Measurements from ENCODE around the gene RASSF8. TPM values are rescaled to one million over a fixed set of nuclear protein-coding genes. Genes with fewer than 3 reads are reported as not detected.

Gene RASSF8
- total and polyA plus RNA-seq, 2 donors (not counting 3 experiments of a cell fraction or from before 2014, with no cell fraction given), result 11.1 to 59.3 TPM

- CTCF ChIA-PET, result no interaction called here
- intact Hi-C loops (cut with micrococcal nuclease), result no loop called here
Measured at GRCh38 chr12:26068503-26068902, 110.0 kb downstream of the RASSF8 start.

GRCh38 chr12:26069796-26070195, 111.3 kb downstream of the RASSF8 start:
- H3K27ac ChIP-seq (ENCODE audit: insufficient read depth, low read depth, low read length), result no peak overlapping the region
- H3K4me3 ChIP-seq (replicated peaks in 1 of 3; ENCODE audit: insufficient read depth in 1 of 3, low read depth in 1 of 3, low read length in 3 of 3), result no peak overlapping the region
- H3K9me1 ChIP-seq (replicated peaks; ENCODE audit: control insufficient read depth, extremely low read depth, insufficient read depth, low read length), result no peaks in the 10 kb centered on the region
- no peak overlapping the region for H3K9ac ChIP-seq (replicated peaks; ENCODE audit: extremely low read depth, insufficient read depth, low read length)
- ChIA-PET CTCF (no interaction called here), POLR2A (no interaction called here)
- H4K20me1 ChIP-seq (replicated peaks; ENCODE audit: control insufficient read depth, extremely low read depth, insufficient read depth, low read length), result no peaks in the 10 kb centered on the region
- H2AFZ ChIP-seq (ENCODE audit: low read depth, low read length), result no peak overlapping the region
- no peaks in the 10 kb centered on the region for H3K4me1 ChIP-seq (ENCODE audit: control insufficient read depth, extremely low read depth, insufficient read depth, low read length)
- dilution Hi-C loops (cut with MboI; ENCODE audit: extremely low pct_ligation_motif_present, low sequenced_read_pairs), result no loop called here
- no TSS peak for BruUV-seq (replicated peaks)
- no peak overlapping the region for H3K4me2 ChIP-seq (ENCODE audit: insufficient read depth, low read length)
- intact Hi-C loops (cut with micrococcal nuclease), result no loop called here
- H3K27me3 ChIP-seq (ENCODE audit: control insufficient read depth in 2 of 2, insufficient read depth in 2 of 2, low read length in 2 of 2), result no peaks in the 10 kb centered on the region
- no peaks in the 10 kb centered on the region for H3K79me2 ChIP-seq (ENCODE audit: control insufficient read depth, insufficient read depth, low read length)
- H3K36me3 ChIP-seq (ENCODE audit: control insufficient read depth in 2 of 2, extremely low read depth in 1 of 2, insufficient read depth in 2 of 2, low read length in 2 of 2), result peaks cover 0 to 4% of the 10 kb centered on the region in 2 experiments
- no peaks in the 10 kb centered on the region for H3K9me3 ChIP-seq (replicated peaks; ENCODE audit: control insufficient read depth, insufficient read depth, low read length)
- FAIRE-seq (no peak), DNase-seq (ENCODE audit: low read depth, low spot score) (no peak)
- no peak for TF ChIP-seq FOS (IDR thresholded peaks at IDR 0.05; ENCODE audit: borderline replicate concordance, insufficient read depth, low read length)
- no peak for TF ChIP-seq JUN (IDR thresholded peaks at IDR 0.05; ENCODE audit: borderline replicate concordance, insufficient read depth, insufficient read length, low read depth)
- no peak for TF ChIP-seq POLR2AphosphoS5 (IDR thresholded peaks at IDR 0.05; ENCODE audit: insufficient read depth, low read depth, low read length)
- TF ChIP-seq MAX (IDR thresholded peaks at IDR 0.05; ENCODE audit: insufficient read depth, insufficient read length), result no peak
- TF ChIP-seq CTCF (IDR thresholded peaks at IDR 0.05; ENCODE audit: extremely low read depth in 1 of 2, insufficient read depth in 1 of 2, low read depth in 1 of 2, low read length in 2 of 2), result no peak
- TF ChIP-seq GATA2 (IDR thresholded peaks at IDR 0.05; ENCODE audit: insufficient read depth, insufficient read length, low read depth, low read length), result no peak
- TF ChIP-seq MYC (IDR thresholded peaks at IDR 0.05; ENCODE audit: low read depth, low read length), result no peak
- no peak for TF ChIP-seq EZH2 (IDR thresholded peaks at IDR 0.05; ENCODE audit: borderline replicate concordance, low read depth, low read length, severe bottlenecking)
- TF ChIP-seq POLR2A (IDR thresholded peaks at IDR 0.05; ENCODE audit: low read depth, low read length), result no peak

More at GRCh38 chr12:26068503-26068902, 110.0 kb downstream of the RASSF8 start:
- H4K20me1 ChIP-seq (replicated peaks; ENCODE audit: control insufficient read depth, extremely low read depth, insufficient read depth, low read length), result no peaks in the 10 kb centered on the region
- H3K27me3 ChIP-seq (ENCODE audit: control insufficient read depth in 2 of 2, insufficient read depth in 2 of 2, low read length in 2 of 2), result no peaks in the 10 kb centered on the region
- H3K79me2 ChIP-seq (ENCODE audit: control insufficient read depth, insufficient read depth, low read length), result no peaks in the 10 kb centered on the region
- H3K4me2 ChIP-seq (ENCODE audit: insufficient read depth, low read length), result no peak overlapping the region
- dilution Hi-C loops (cut with MboI; ENCODE audit: extremely low pct_ligation_motif_present, low sequenced_read_pairs), result no loop called here
- H3K9me3 ChIP-seq (replicated peaks; ENCODE audit: control insufficient read depth, insufficient read depth, low read length), result no peaks in the 10 kb centered on the region
- H3K9me1 ChIP-seq (replicated peaks; ENCODE audit: control insufficient read depth, extremely low read depth, insufficient read depth, low read length), result no peaks in the 10 kb centered on the region
- no peak for TF ChIP-seq FOS (IDR thresholded peaks at IDR 0.05; ENCODE audit: borderline replicate concordance, insufficient read depth, low read length)
- no peak for TF ChIP-seq GATA2 (IDR thresholded peaks at IDR 0.05; ENCODE audit: insufficient read depth, insufficient read length, low read depth, low read length)
- no peak for TF ChIP-seq POLR2A (IDR thresholded peaks at IDR 0.05; ENCODE audit: low read depth, low read length)
- no peak for FAIRE-seq
- no peak overlapping the region for H3K9ac ChIP-seq (replicated peaks; ENCODE audit: extremely low read depth, insufficient read depth, low read length)
- no peaks in the 10 kb centered on the region for H3K4me1 ChIP-seq (ENCODE audit: control insufficient read depth, extremely low read depth, insufficient read depth, low read length)
- no TSS peak for BruUV-seq (replicated peaks)
- POLR2A ChIA-PET, result no interaction called here
- DNase-seq (ENCODE audit: low read depth, low spot score), result no peak
- no peak overlapping the region for H3K4me3 ChIP-seq (replicated peaks in 1 of 3; ENCODE audit: insufficient read depth in 1 of 3, low read depth in 1 of 3, low read length in 3 of 3)
- H3K27ac ChIP-seq (ENCODE audit: insufficient read depth, low read depth, low read length), result no peak overlapping the region
- no peak overlapping the region for H2AFZ ChIP-seq (ENCODE audit: low read depth, low read length)
- peaks cover 0 to 4% of the 10 kb centered on the region in 2 experiments for H3K36me3 ChIP-seq (ENCODE audit: control insufficient read depth in 2 of 2, extremely low read depth in 1 of 2, insufficient read depth in 2 of 2, low read length in 2 of 2)

Measured in endothelial cell of umbilical vein (primary cell).